Stimulated activated CD8-positive, alpha-beta memory T cell treated with anti-CD3 and anti-CD28 coated beads, Interleukin-12 subunit alpha, Interleukin-12 subunit beta, amount 100 ng/mL, for 4 hours (primary cell): ENCODE data around the gene GOSR2.

Experiments
- DNase-seq: peaks from one replicate; pipeline ENCODE4 v3.0.0-alpha.2; 2020; ENCODE audit warnings: low read depth

The GOSR2 gene

DNA sequence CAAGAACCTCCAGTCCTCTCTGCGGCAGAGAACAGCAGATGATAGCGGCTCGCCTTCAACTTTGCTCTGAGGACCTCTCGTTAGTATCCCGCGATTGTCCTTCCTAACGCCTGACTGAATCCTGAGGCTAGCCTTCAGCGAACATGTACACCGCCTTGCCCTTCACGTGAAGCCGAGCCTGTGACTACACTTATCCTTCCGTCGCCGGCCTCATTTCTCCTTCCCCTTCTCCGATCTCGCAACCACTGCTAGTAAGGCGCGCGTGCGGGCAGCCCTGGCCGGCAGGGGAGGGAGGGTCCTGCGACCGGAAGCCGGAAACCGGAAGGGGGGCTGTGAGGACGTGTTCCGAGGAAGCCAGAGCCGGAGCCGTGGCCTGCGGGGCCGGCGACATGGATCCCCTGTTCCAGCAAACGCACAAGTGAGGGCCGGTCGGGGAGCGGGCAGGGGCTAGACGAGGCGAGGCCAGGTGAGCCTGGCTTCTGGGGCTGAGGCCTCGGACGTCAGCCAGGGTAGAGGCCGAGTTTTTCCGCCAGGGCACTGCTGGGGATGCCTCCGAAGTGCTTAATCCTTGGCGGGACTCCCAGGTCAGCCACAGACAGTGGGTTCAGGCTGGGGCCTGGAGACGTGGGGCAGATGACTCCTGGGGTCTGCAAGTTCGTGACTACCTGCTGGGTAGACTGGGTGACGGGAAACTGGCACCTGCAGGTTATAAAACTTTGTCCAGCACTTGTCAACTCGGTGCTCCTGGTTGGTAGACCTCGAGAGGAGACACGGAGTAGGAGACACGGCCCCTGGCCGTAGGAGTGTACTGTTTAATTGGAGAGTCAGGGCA, at the start of gene GOSR2:
Gene GOSR2, plus strand, starts transcription at position 357 of the 832 bp plus-strand sequence. Its CDS starts 33 bp downstream, at position 390.
- DNase-seq = peak; percentile 85

DNA sequence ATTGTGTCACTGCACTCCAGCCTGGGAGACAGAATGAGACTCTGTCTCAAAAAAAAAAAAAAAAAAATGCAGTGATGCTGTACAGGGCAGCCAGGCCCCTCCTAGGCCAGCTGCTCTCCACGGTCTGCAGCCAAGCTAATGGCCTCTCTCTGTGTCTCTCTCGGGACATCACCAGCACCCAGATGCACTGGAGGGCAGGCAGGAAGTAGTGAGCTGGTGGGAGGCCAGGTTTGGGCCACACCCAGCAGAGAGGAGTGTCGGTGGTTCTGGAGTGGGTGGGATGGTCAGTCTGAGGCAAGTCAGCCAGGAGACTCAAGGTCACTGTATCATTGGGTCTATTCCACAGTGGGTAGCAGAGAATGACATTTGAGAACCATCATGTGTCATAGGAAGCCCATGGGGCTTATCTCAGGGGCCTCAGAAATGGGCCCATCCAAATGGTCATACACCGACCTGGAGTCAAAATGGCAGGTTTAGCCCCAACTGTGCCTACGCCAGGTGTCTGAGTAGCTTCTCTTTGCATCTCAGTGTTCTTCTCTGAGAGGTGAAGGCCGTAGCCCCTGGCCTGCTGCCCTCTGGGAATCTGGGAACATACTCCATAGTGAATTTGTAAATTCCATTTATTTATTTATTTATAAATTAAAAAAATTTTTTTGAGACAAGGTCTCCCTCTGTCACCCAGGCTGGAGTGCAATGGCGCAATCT, 48.9 kb upstream of the GOSR2 start:
- DNase-seq = no peak

DNA sequence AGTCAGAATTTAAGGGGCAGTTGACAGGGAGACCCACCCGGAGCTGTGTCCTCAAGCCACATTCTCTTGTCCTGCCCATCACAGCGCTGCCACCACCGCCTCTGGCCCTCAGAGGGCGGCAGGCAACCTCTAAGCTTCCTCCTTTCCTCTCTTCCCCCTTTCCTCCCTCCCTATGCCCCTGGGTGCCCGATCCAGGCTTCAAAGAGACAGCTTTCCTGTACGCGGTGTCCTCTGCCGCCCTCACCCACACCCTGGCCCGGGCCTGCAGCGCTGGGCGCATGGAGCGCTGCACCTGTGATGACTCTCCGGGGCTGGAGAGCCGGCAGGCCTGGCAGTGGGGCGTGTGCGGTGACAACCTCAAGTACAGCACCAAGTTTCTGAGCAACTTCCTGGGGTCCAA, 48.1 kb upstream of the GOSR2 start:
- no peak for DNase-seq

DNA sequence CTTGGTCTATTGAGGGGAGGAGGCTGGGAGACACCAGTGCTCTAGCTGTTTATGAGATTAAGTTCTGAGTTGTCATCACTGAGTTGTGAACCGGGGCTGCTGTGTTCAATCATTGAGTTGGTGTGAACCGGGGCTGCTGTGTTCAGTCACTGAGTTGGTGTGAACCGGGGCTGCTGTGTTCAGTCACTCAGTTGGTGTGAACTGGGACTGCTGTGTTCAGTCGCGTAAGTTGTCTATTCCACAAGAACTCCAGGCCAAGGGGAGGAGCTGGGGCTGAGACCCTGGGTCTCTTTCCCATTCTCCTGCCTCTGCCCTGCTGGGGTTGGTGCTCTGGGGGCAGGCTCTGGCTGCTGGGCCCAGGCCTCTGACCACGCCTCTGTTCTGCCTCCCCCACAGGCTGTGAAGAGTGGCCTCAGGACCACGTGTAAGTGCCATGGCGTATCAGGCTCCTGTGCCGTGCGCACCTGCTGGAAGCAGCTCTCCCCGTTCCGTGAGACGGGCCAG, 47.1 kb upstream of the GOSR2 start:
- no peak for DNase-seq

DNA sequence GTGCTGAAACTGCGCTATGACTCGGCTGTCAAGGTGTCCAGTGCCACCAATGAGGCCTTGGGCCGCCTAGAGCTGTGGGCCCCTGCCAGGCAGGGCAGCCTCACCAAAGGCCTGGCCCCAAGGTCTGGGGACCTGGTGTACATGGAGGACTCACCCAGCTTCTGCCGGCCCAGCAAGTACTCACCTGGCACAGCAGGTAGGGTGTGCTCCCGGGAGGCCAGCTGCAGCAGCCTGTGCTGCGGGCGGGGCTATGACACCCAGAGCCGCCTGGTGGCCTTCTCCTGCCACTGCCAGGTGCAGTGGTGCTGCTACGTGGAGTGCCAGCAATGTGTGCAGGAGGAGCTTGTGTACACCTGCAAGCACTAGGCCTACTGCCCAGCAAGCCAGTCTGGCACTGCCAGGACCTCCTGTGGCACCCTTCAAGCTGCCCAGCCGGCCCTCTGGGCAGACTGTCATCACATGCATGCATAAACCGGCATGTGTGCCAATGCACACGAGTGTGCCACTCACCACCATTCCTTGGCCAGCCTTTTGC, 46.5 kb upstream of the GOSR2 start:
- DNase-seq = no peak

DNA sequence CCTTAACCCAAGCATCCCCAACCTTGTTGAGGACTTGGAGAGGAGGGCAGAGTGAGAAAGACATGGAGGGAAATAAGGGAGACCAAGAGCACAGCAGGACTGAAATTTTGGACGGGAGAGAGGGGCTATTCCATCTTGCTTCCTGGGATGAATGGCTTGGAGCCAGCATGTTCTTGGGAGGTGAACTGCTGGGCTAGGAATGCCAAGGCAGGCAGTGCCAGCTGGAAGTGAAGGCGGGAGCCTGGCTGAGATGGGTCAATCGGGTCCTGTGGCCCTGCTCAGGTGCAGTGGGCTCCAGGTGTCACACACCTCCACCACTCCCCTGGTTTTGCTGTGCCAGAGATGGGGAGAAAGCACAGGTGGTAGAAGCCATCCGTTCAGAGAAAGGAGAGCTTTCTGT, 46.0 kb upstream of the GOSR2 start:
- no peak for DNase-seq

DNA sequence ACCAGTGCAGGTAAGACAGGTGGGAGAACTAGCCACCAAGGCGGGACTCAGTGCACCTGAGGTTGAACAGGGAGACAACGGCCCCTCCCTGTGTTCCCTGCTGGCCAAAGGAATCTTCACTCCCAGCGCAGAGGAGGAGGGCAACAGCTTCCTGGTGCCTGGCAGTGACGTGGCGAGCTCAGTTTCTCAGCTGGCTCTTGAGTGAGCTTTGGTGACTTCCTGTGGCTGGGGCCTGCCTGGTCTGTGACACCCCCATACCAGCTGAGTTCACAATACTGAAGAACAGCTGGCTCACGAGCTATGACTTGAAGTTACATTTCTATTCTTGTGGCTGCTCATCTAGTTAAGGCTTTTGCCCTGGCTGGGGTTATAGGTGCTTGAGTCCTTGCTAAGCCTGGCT, 45.5 kb upstream of the GOSR2 start:
- DNase-seq = no peak

DNA sequence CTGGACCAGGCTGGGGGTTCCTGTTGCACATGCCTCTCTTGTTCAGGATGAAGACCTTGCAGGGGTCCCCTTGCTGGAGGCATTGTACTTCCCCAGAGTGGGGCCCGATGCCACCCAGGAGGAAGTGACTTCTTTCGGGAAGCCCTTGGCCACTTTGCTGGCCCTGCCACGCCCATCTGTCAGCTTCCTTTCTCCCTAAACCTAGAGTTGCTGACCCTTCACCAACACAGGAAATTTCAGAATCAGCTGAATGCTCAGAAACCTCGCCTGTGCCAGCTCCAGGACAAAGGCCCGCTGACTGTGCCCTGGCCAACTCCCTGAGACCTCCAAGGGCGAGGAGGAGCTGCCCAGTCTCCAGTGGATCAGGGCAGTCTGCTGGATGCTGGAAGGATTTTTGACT, 44.9 kb upstream of the GOSR2 start:
- DNase-seq = no peak

DNA sequence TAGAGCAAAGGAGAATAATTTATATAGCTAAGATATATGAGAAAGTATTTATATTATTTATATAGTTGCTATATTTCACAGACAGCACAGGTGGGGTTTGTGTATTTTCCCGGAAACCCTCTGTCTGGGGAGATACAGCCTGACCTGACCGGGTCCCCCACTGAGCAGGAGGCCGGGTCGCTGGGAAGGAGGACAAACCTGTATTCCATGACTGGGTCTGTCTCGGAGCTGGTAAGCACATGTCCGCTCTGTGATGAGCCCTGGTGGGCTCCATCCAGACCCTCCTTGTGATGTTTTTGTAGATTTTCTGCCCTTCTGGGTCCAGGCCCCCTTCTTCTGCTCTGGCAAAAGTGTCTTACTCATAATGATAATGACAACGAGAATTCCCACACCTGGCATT, 43.9 kb upstream of the GOSR2 start:
- DNase-seq = no peak

DNA sequence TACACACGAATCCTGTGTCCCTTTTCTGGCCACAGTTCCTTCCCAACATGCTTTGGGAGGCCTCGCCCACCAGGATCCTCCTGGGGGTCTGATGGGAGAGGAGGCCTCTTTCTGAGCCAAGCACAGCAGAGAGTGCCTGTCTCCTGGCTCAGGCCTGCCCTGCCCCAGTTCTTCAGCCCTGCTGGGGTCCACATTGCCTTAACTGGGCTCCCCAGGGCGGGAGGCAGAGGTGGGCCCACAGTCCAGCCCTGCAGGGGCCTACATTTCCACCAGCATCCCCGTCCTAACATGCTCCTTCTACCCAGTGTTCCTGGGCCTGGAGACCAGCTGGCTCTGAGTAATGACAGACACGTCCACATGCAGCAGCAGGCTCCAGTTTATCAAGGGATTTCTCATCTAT, 41.9 kb upstream of the GOSR2 start:
- DNase-seq = no peak

DNA sequence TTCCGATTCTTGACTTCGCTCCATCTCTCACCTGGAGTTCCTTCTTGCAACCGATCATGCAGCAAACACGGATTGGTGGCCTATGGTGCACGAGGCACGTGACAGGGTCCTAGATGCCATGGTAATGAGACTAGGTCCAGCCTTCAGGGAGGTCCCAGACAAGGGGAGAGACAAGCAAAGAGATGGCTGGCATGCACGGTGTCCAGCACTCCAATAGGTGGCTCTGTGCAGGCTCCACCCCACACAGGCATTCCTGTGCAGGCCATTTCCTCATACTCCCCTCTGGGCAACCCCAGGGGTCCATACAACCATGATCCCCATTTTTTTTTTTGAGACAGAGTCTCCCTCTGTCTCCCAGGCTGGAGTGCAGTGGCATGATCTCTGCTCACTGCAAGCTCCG, 40.3 kb upstream of the GOSR2 start:
- DNase-seq = no peak

DNA sequence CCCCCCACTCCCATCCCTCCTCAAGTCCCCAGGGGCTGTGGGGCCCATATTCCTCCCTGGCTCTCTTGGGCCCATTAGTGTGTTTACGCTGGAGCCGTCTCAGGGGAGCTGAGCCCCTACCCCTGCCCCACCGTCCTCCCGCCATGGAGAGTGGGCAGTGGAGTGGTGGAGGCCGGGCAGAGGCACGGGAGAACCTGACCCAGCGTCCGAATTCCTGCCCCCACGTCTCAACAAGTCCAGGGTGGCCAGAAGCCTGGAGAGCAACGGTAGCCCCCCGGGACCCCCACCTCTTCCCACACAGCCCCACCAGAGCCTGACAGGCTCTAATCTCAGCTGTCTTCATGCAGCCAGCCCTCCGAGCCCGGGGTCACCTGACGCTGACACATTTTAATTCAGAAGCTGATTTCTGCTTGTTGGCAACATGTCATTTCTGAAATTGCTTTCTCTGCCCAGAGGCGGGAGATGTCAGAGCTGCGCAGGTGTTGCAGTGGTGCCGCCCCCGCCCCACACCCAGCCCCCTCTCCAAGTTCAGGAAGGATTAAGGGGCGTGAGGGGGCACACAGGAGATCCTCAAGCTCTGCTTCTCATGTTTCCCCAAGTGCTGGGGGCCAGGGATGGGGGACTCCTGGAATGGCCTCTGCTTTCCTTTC, 39.0 kb upstream of the GOSR2 start:
- DNase-seq = no peak

DNA sequence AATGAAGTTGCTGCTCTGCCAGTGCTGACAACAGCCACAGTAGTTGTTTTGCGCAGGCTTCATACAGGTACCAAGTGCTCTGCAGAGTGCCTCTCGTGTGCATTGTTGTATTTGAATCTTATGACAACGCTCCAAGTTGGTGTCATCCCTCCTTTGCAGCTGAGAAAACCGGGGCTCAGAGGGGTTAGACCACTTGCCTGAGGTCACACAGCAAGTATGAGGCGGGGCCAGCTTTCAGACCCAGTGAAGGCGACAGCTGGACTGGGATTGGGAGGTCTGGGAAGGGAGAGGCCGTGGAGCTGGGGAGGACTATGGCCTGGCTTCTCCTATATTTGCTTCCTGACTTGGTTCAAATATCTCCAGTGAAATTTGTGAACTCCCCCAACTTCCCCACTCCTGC, 38.4 kb upstream of the GOSR2 start:
- DNase-seq = no peak

DNA sequence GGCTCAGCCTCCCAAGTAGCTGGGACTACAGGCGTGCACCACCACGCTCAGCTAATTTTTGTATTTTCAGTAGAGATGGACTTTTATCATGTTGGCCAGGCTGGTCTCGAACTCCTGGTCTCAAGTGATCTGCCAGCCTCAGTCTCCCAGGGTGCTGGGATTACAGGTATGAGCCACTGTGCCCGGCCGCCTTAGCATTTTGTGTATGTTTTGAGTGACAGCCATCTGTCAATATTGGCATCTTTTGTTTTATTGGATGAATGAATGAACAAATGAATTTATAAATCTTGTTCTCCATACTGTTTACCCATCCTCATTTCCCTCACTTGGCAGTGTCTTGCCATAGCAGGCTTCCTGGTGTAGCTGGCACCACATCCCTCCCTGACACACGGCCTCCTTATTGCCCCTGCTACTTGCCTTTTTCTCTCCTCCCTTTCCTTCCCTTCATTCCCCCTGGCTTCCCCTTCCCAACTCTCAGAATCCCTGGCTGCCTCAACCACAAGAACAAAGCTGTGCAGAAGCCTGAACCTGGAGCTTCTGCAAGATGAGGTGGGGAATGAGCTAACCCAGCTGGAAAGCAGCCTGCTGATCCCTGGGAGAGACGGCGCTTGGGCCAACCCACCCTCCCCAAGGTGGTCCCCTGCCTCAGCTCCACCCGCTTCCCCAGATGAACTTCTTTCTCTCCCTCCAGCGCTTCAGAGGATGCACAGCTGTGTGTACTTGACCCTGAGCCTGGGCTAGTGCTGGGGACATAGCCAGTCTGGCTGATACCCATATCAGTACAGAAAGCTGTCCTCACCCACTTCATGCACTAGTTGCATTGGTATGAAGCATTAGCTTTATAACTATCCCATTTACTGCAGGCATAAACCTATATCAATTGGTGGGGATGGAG, 37.3 kb upstream of the GOSR2 start:
- DNase-seq = no peak

DNA sequence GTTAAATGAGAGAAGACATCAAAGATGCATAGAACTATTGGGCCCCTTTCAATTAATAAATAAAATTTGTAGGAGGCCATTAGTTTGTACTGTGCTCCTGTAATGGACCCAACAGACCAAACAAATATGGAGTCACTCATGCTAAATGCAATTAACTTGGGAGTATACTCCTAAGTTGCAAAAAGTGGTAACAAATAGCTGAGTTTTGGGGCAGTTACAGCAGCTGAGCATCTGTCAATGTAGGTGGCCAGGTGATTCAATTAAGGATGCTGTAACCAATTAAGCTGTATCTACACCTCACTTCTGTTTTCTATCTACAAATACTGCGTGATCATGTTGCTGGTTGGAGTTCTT, 36.7 kb upstream of the GOSR2 start:
- DNase-seq = no peak

DNA sequence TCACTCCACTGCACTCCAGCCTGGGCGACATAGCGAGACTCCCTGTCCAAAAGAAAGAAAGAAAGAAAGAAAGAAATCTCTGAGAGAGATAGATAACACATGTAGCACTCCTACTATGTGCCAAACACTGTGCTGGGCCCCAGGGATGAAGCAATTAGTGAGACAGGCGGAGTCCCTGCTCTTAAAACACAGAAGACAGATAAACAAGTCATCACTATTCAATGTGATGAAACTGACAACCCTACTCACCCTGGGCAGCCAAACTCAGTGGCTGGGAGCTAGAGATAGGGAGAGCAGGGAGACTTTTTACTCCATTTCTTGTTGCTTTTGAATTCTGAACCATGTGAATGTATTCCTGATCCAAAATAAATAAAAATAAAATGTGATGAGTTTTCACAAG, 35.2 kb upstream of the GOSR2 start:
- DNase-seq = no peak

DNA sequence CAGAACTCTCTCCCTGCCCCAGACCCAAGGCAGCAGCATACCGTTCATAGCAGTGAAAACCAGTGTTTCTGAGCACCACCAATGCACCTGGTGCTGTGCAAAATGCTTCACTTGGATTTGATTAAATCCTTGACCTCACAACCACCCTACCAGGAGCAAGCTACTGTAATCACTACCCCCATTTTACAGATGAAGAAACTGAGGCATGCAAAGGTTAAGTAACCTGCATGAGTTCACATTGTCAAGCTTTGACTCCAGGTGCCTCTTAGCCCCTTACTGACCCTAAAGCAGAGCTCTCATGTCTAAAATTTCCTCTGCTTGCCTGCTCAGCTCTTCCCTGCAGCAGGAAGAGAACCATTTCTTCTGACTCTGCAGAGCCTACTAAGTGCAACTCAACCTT, 34.2 kb upstream of the GOSR2 start:
- DNase-seq = no peak

DNA sequence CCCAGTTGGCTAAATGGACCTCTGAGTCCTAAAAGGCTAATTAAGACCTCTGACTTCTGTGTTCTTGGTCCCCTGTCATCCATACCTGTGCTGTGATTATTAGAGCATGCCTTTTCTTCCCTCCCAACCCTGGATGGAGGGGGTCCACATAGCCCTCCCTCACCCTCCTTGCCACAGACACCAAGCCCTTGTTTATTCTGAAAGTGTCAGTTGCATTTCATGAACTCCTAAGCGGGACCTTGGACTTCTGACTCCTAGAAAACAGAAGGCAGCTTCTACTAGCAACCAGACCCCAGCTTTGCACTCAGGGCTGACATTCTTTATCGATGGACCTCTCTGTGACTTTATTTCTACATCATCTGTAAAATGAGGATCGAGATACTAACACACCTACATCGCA, 33.4 kb upstream of the GOSR2 start:
- DNase-seq = no peak

DNA sequence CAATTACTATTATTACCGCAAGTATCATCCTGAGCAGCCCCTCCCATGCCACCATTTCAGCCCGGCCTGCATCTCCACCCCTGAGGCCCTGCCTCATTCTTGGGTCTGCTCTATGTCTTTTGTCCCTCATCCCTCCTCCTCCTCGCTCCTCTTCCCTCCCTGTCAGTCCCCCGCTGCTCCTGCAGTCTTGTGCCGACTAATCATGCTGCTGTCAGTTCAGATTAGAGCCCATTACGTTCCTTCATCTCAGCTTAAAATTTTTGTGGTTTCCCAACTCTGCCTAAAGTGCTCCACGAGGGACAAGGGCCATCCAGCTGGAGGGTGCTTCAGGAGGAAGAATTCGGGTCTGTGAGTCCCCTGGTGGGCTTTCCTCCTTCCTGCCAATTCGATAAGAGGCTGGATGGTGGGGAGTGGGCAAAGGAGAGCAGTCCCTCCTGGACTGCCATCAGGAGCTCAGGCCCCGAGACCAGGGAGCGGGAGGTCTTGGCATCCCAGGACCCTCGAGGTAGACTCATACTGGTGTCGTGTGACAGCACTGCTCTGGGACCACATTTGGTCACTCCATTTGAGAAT, 32.9 kb upstream of the GOSR2 start:
- no peak for DNase-seq

DNA sequence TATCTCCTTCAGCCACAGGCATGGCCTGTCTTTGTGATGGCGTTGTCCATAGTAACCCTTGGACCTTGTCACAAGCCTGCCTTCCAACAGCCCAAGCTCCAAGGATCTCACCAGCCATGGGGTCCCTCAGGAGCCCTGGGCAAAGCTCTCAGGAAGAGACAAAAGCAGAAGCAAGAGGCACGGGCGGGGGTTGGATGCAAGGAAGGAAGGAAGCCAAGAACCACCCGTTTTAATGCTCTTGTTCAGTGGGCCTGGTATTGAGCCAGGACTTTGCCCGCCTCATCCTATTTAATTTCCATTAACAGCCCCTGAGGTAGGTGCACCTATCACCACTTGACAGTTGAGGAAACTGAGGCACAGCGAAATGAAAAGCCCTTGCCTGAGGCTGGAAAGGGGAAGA, 32.3 kb upstream of the GOSR2 start:
- no peak for DNase-seq

DNA sequence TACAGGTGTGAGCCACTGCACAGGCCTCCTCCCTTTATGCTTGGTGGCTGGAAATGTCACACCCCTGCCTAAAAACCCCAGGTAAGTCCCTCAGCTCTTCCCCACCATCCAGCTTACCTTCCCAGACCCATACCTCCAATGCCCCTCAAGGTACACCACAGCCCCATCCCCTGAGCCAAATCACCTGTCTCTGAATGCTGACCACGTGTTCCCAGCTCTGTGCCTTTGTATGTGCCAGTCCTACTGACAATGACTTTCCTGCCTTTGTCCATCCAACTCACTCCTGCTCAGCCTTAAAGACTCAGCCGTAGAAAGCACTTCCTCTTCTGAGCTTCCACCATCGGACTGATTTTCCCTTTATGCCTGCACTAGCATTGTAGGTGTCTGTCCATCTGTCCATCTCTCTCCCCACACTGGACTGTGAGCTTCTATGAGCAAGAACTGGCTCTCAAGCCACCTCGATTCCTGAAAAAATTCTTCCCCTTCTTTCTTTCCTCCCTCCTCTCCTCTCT, 30.7 kb upstream of the GOSR2 start:
- no peak for DNase-seq
